ENCODE measurements around the gene CNTNAP2. TPM values are rescaled to one million over a fixed set of nuclear protein-coding genes. Genes with fewer than 3 reads are reported as not detected.
"Not testable (repeated sequence)": the region's sequence is repeated elsewhere in the genome, so short reads cannot be mapped to it uniquely, and the experiment has no call there.

Gene CNTNAP2
- total RNA-seq, 2 donors from 2014 or later: 4.4 to 8.5 TPM

GRCh38 chr7:146892151-146892550, 775.5 kb downstream of the CNTNAP2 start:
- no peak overlapping the region for H3K27ac ChIP-seq

DNA sequence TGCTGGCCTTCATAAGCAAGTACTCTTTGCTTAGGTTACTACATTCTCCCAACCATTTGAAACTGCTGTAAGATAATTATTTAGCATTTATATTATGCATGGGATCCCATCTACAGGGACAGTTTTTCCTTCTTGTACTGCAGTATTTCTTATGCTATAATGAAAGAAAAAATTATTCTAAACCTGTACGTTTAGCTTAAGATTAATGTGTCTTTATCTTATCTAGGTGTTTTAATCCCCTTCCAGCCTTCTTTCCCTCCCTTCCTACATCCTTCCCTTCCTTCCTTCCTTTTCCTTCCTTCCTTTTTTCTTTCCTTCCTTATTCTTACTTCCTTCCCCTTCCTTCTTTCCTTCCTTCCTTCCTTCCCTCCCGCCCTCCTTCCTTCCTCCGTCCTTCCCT, 778.3 kb downstream of the CNTNAP2 start:
- DNase-seq: no peak
- H3K4me1 ChIP-seq: no peaks in the 10 kb centered on the region
- no peaks in the 10 kb centered on the region for H3K27me3 ChIP-seq
- no peak overlapping the region for H3K9ac ChIP-seq (ENCODE audit: low read depth in 2 of 2, low read length in 2 of 2)
- H3K9me3 ChIP-seq: no peaks in the 10 kb centered on the region
- H3K4me3 ChIP-seq: no peak overlapping the region
- intact Hi-C loops (cut with DNase I): no loop called here
- TF ChIP-seq, protein P1, sequence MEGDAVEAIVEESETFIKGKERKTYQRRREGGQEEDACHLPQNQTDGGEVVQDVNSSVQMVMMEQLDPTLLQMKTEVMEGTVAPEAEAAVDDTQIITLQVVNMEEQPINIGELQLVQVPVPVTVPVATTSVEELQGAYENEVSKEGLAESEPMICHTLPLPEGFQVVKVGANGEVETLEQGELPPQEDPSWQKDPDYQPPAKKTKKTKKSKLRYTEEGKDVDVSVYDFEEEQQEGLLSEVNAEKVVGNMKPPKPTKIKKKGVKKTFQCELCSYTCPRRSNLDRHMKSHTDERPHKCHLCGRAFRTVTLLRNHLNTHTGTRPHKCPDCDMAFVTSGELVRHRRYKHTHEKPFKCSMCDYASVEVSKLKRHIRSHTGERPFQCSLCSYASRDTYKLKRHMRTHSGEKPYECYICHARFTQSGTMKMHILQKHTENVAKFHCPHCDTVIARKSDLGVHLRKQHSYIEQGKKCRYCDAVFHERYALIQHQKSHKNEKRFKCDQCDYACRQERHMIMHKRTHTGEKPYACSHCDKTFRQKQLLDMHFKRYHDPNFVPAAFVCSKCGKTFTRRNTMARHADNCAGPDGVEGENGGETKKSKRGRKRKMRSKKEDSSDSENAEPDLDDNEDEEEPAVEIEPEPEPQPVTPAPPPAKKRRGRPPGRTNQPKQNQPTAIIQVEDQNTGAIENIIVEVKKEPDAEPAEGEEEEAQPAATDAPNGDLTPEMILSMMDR (IDR thresholded peaks at IDR 0.05): no peak
- no peaks in the 10 kb centered on the region for H3K36me3 ChIP-seq
- no peak overlapping the region for H3K27ac ChIP-seq

More at GRCh38 chr7:146892151-146892550, 775.5 kb downstream of the CNTNAP2 start:
- no peak for DNase-seq
- no peaks in the 10 kb centered on the region for H3K4me1 ChIP-seq
- H3K9ac ChIP-seq (ENCODE audit: low read depth in 2 of 2, low read length in 2 of 2): no peak overlapping the region
- no peaks in the 10 kb centered on the region for H3K27me3 ChIP-seq
- no peaks in the 10 kb centered on the region for H3K9me3 ChIP-seq
- H3K36me3 ChIP-seq: no peaks in the 10 kb centered on the region
- intact Hi-C loops (cut with DNase I): no loop called here
- no peak overlapping the region for H3K4me3 ChIP-seq
- TF ChIP-seq, protein P1 (IDR thresholded peaks at IDR 0.05): no peak

DNA sequence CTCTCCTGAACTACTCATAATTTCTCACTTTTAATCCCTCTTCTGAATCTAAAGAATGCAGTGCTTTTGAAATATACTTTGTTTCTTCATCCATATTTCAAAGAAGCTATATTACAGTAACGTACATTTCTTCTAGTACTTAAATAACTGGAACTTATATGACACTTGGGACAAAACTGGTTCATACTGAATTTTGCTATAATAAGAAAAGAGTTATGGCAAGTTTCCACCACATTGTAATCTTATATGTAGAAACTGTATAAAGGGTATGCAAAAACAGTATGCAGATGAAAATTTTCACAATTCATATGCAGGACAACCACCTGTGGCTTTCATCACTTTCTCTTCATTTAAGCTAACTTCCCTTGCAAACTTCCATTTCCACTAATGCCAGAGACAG, 785.7 kb downstream of the CNTNAP2 start:
- TF ChIP-seq, protein P1 (IDR thresholded peaks at IDR 0.05): no peak
- Histone ChIP-seq H3K27ac (no peak overlapping the region), H3K9ac (ENCODE audit: low read depth in 2 of 2, low read length in 2 of 2) (no peak overlapping the region), H3K4me1 (no peaks in the 10 kb centered on the region), H3K4me3 (no peak overlapping the region), H3K36me3 (no peaks in the 10 kb centered on the region), H3K9me3 (no peaks in the 10 kb centered on the region), H3K27me3 (no peaks in the 10 kb centered on the region)
- intact Hi-C loops (cut with DNase I): no loop called here
- no peak for DNase-seq

DNA sequence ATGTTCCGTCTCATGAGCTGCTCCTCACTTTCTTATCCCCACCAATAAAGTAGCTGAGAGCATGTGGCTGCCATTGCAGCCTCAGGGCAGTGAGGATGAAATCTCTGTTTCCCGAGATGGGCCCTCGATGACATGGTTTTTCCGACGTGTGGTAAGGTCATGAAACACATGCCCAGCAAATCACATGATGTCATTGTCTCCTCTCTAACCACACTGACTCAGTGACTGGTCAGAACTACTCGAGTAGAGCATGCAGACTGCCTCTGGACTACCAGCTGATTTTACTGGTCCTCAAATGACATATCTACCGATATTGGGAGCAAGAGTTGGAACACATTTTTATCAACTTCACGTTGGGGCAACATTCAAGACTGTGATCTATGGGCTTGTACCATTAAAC, 786.1 kb downstream of the CNTNAP2 start:
- no peaks in the 10 kb centered on the region for H3K36me3 ChIP-seq
- H3K27me3 ChIP-seq: no peaks in the 10 kb centered on the region
- DNase-seq: no peak
- TF ChIP-seq, protein P1 (IDR thresholded peaks at IDR 0.05): no peak
- H3K4me1 ChIP-seq: no peaks in the 10 kb centered on the region
- H3K4me3 ChIP-seq: no peak overlapping the region
- H3K9me3 ChIP-seq: no peaks in the 10 kb centered on the region
- intact Hi-C loops (cut with DNase I): no loop called here
- no peak overlapping the region for H3K9ac ChIP-seq (ENCODE audit: low read depth in 2 of 2, low read length in 2 of 2)
- H3K27ac ChIP-seq: no peak overlapping the region

DNA sequence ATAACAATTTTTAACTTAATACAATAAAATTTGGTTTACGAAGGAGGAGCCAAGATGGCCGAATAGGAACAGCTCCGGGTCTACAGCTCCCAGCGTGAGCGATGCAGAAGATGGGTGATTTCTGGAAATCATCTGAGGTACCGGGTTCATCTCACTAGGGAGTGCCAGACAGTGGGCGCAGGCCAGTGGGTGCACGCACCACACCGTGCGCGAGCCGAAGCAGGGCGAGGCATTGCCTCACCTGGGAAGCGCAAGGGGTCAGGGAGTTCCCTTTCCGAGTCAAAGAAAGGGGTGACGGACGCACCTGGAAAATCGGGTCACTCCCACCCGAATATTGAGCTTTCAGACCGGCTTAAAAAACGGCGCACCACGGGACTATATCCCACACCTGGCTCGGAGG, 789.1 kb downstream of the CNTNAP2 start:
- H3K9ac ChIP-seq (ENCODE audit: low read depth in 2 of 2, low read length in 2 of 2); H3K9me3 ChIP-seq; H3K36me3 ChIP-seq; H3K4me1 ChIP-seq; intact Hi-C loops (cut with DNase I); H3K4me3 ChIP-seq; H3K27me3 ChIP-seq; H3K27ac ChIP-seq; DNase-seq: not testable (repeated sequence)

GRCh38 chr7:146922782-146923181, 806.2 kb downstream of the CNTNAP2 start:
- DNase-seq: no peak
- Histone ChIP-seq H3K4me3 (no peak overlapping the region), H3K9me3 (no peaks in the 10 kb centered on the region), H3K4me1 (no peaks in the 10 kb centered on the region), H3K27ac (no peak overlapping the region), H3K36me3 (no peaks in the 10 kb centered on the region), H3K9ac (ENCODE audit: low read depth in 2 of 2, low read length in 2 of 2) (no peak overlapping the region), H3K27me3 (no peaks in the 10 kb centered on the region)
- TF ChIP-seq, protein P1 (IDR thresholded peaks at IDR 0.05): no peak
- intact Hi-C loops (cut with DNase I): no loop called here
